Psoas muscle (tissue), 8 donors: ENCODE measurements around the gene HAL. TPM values are rescaled to one million over a fixed set of nuclear protein-coding genes. Genes with fewer than 3 reads are reported as not detected.

Experiments
- ATAC-seq, 4 donors: fragments of 200-7000 bp; cut with Tn5 transposase; one replicate each; pipeline ENCODE4 v1.9.1; 2020; ENCODE audit warnings: moderate library complexity in 3 of 4, mild to moderate bottlenecking in 2 of 4
- DNase-seq, 2 donors: peaks; one replicate each; pipeline ENCODE4 v3.0.0-alpha.2; 2020
- H3K27ac ChIP-seq: fragments of 200-600 bp; one replicate; pipeline ENCODE4 v1.8.0; 2022
- H3K27me3 ChIP-seq, 3 donors: fragments of 200-600 bp in 1 of 3; one replicate each; pipeline versions ENCODE4 v1.6.1 to v1.8.0; 2013 to 2022; ENCODE audit warnings: low read length in 2 of 3, mild to moderate bottlenecking in 2 of 3, moderate library complexity in 1 of 3; ENCODE audit not compliant: insufficient read depth in 3 of 3
- H3K36me3 ChIP-seq, 2 donors: fragments of 200-600 bp in 1 of 2; one replicate each; pipeline versions ENCODE4 v1.6.1 to v1.8.0; 2013 to 2022; ENCODE audit warnings: low read depth in 1 of 2, mild to moderate bottlenecking in 1 of 2, moderate library complexity in 1 of 2; ENCODE audit not compliant: insufficient read depth in 1 of 2
- H3K4me1 ChIP-seq: fragments of 200-600 bp; one replicate; pipeline ENCODE4 v1.8.0; 2022
- H3K4me3 ChIP-seq: fragments of 200-600 bp; one replicate; pipeline ENCODE4 v1.8.0; 2022; ENCODE audit warnings: mild to moderate bottlenecking
- H3K9me3 ChIP-seq: fragments of 200-600 bp; one replicate; pipeline ENCODE4 v1.8.0; 2022
- CTCF ChIP-seq: fragments of 200-600 bp; IDR thresholded peaks from one replicate; pipeline ENCODE4 v1.8.0; 2022; ENCODE audit warnings: antibody characterized with exemption
- WGBS, 3 donors: extraction: QIAGEN DNeasy Blood & Tissue Kit; methylation state at CpG; one replicate each; pipeline versions ENCODE4 v1.1.6 to v1.1.7; 2013; 5-methylcytosine and 5-hydroxymethylcytosine counted together
- intact Hi-C, 2 donors: fragments of 100-400 bp; cut with DNase I; formaldehyde crosslinking; loops; one replicate each; pipeline versions ENCODE4 v1.11.0 to v1.14.2; 2022
- long read RNA-seq, 2 donors: library from polyadenylated mRNA; unstranded; transcript quantifications; one replicate each; pipeline ENCODE4 v2.0.0, GENCODE V29; 2021
- polyA plus RNA-seq, 3 donors: library from polyadenylated mRNA; stranded (reverse); fragments of 200-250 nt; gene quantifications; one replicate each; pipeline ENCODE4 v1.2.3, GENCODE V29; 2013
- total RNA-seq, 4 donors: library from RNA; stranded (reverse); fragmentation: NEBNext Ultra II Directional in 2 of 4; extraction: Animal tissue kit (Norgen Biotek cat#: 25700) in 2 of 4; gene quantifications; one replicate each; pipeline versions ENCODE4 v1.2.1 to v1.2.4, GENCODE V29; 2021 to 2023
- donor health status: healthy with polysubstance abuse.
- donor health status: DM: no; HTN: no; CAD: no; lungs with moderate emphysema.
- donor health status: Bipolar disorder and iron deficiency.
- donor health status: healthy.
- donor health status: DM: yes; HTN: yes; CAD: no.
- donor health status: DM: no; HTN: no; CAD: no.
- donor health status: DM: no; HTN: no; CAD: no.
- donor health status: DM: yes; HTN: yes; CAD: no.

Gene HAL
- total RNA-seq = under 1 TPM in 2 of 4 donors, not detected in 2; 0.32 to 0.34 TPM
- polyA plus RNA-seq = under 1 TPM; 0.04 to 0.10 (median 0.05) TPM
- long read RNA-seq, donor 1 = 0 reads
- long read RNA-seq, donor 2 = 0 reads

- no peak for TF ChIP-seq CTCF
- intact Hi-C loops = loop anchor here in 1 of 2 donors (5.0 kb wide), 1 partner anchor 79 kb away; no protein-coding TSS in a partner anchor
- Histone ChIP-seq H3K27me3 (no peaks in the 10 kb centered on the region), H3K36me3 (peaks cover 2 to 15% of the 10 kb centered on the region in 2 donors), H3K4me1 (no peaks in the 10 kb centered on the region), H3K27ac (no peak within 1 kb of the TSS), H3K9me3 (no peaks in the 10 kb centered on the region), H3K4me3 (no peak within 1 kb of the TSS)
- ATAC-seq (peak in 1 of 4 donors; percentile 58), DNase-seq (no peak)
- 57 to 76% (median 65%) methylated on average over 7 of the region's 7 CpGs for WGBS, 3 donors
Observed at GRCh38 chr12:95996034-95996658, at the start of gene HAL. HAL (minus strand) TSS chr12:95996344; CDS start chr12:95995910, 434 bp downstream.

- Histone ChIP-seq H3K27ac (no peak overlapping the region), H3K4me1 (no peaks in the 10 kb centered on the region), H3K9me3 (no peaks in the 10 kb centered on the region), H3K4me3 (no peak overlapping the region), H3K36me3 (no peaks in the 10 kb centered on the region), H3K27me3 (peaks cover 0 to 3% (median 0%) of the 10 kb centered on the region in 3 donors)
- 38 to 57% (median 43%) methylated on average over 7 of the region's 7 CpGs for WGBS, 3 donors
- DNase-seq (no peak), ATAC-seq (no peak)
- intact Hi-C loops = no loop called here
- no peak for TF ChIP-seq CTCF
Observed at GRCh38 chr12:96045566-96045965, 49.4 kb upstream of the HAL start.

GRCh38 chr12:96044943-96045290, 48.8 kb upstream of the HAL start:
- Histone ChIP-seq H3K9me3 (no peaks in the 10 kb centered on the region), H3K4me1 (no peaks in the 10 kb centered on the region), H3K27me3 (peaks cover 0 to 3% (median 0%) of the 10 kb centered on the region in 3 donors), H3K27ac (no peak overlapping the region), H3K4me3 (no peak overlapping the region), H3K36me3 (no peaks in the 10 kb centered on the region)
- DNase-seq (no peak), ATAC-seq (no peak)
- no peak for TF ChIP-seq CTCF
- intact Hi-C loops = no loop called here
- 95 to 100% (median 97%) methylated on average over 2 of the region's 2 CpGs for WGBS, 3 donors

- H3K36me3 ChIP-seq = no peaks in the 10 kb centered on the region
- WGBS, 3 donors = 68 to 83% (median 73%) methylated on average over 10 of the region's 10 CpGs
- no peaks in the 10 kb centered on the region for H3K4me1 ChIP-seq
- ATAC-seq (no peak), DNase-seq (no peak)
- peaks cover 0 to 3% (median 0%) of the 10 kb centered on the region in 3 donors for H3K27me3 ChIP-seq
- H3K27ac ChIP-seq = no peak overlapping the region
- no peak overlapping the region for H3K4me3 ChIP-seq
- TF ChIP-seq CTCF = no peak
- intact Hi-C loops = no loop called here
- H3K9me3 ChIP-seq = no peaks in the 10 kb centered on the region
Observed at GRCh38 chr12:96044017-96044942, 48.1 kb upstream of the HAL start.
